ENCODE measurements around the gene NRG3.

DNA sequence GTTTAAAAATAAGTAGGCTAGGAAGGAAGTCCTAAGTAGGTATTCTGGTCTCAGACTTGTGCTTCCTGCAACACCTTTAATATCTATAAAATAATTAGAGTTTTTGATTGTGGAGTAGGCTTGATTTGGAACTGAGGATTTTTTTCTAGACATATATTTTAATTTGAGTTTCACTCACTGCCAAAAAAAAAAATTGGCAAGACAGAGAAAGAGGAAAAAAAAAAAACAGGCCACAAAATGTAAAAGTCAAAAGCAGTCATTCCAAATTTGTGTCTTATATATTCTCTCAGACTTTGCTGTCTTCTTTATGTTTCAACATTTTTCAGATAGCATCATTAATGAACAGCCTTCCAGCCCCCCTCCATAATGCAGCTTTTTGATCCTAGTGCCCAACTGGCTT lies 346.1 kb downstream of the NRG3 start:
- TF ChIP-seq MAZ (IDR thresholded peaks at IDR 0.05; ENCODE audit: borderline replicate concordance, low read depth, low read length) = no peak
- TF ChIP-seq, protein P1, sequence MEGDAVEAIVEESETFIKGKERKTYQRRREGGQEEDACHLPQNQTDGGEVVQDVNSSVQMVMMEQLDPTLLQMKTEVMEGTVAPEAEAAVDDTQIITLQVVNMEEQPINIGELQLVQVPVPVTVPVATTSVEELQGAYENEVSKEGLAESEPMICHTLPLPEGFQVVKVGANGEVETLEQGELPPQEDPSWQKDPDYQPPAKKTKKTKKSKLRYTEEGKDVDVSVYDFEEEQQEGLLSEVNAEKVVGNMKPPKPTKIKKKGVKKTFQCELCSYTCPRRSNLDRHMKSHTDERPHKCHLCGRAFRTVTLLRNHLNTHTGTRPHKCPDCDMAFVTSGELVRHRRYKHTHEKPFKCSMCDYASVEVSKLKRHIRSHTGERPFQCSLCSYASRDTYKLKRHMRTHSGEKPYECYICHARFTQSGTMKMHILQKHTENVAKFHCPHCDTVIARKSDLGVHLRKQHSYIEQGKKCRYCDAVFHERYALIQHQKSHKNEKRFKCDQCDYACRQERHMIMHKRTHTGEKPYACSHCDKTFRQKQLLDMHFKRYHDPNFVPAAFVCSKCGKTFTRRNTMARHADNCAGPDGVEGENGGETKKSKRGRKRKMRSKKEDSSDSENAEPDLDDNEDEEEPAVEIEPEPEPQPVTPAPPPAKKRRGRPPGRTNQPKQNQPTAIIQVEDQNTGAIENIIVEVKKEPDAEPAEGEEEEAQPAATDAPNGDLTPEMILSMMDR (conservative IDR thresholded peaks at IDR 0.05; ENCODE audit: low read depth, low read length) = no peak
- no peak for TF ChIP-seq RAD21 (IDR thresholded peaks at IDR 0.05; ENCODE audit: low read length)
- TF ChIP-seq, protein P2, sequence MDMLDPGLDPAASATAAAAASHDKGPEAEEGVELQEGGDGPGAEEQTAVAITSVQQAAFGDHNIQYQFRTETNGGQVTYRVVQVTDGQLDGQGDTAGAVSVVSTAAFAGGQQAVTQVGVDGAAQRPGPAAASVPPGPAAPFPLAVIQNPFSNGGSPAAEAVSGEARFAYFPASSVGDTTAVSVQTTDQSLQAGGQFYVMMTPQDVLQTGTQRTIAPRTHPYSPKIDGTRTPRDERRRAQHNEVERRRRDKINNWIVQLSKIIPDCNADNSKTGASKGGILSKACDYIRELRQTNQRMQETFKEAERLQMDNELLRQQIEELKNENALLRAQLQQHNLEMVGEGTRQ (IDR thresholded peaks at IDR 0.05; ENCODE audit: low read depth, low read length) = no peak
- TF ChIP-seq MXI1 (IDR thresholded peaks at IDR 0.05; ENCODE audit: borderline replicate concordance, low read depth, low read length) = no peak
- TF ChIP-seq POLR2A (IDR thresholded peaks at IDR 0.05; ENCODE audit: low read depth, low read length) = no peak
- TF ChIP-seq CEBPB (IDR thresholded peaks at IDR 0.05; ENCODE audit: low read depth, low read length) = no peak
- TF ChIP-seq RCOR1 (IDR thresholded peaks at IDR 0.05; ENCODE audit: insufficient replicate concordance, low read length) = no peak
- TF ChIP-seq SMC3 (IDR thresholded peaks at IDR 0.05; ENCODE audit: low read depth, low read length) = no peak
- no peak for TF ChIP-seq CHD1 (IDR thresholded peaks at IDR 0.05; ENCODE audit: low read depth, low read length)
- TF ChIP-seq MAFK (IDR thresholded peaks at IDR 0.05; ENCODE audit: low read depth, low read length) = no peak

Measured in IMR-90 (cell line).